HEK293 (cell line): ENCODE data around the gene TMEM164.

Experiments
- CTCF ChIA-PET: fragments of 350-600 bp; formaldehyde crosslinking; extraction: SDS; loops from one replicate; lab custom pipeline; 2021; ENCODE audit warnings: antibody characterized with exemption; lab: Yijun Ruan, JAX
- POLR2A ChIA-PET: fragments of 300-600 bp; formaldehyde crosslinking; extraction: SDS; loops from one replicate; lab custom pipeline; 2020; ENCODE audit warnings: antibody characterized with exemption, inconsistent platforms; lab: Yijun Ruan, JAX
- H3K27ac ChIP-seq: fragments of 200-500 bp; sonication (Bioruptor generic); 2 replicates; pipeline ENCODE4 v1.5.1; 2014; ENCODE audit warnings: low read depth, low read length, control low read depth, inconsistent platforms; ENCODE audit errors: extremely low read depth
- H3K36me3 ChIP-seq, 2 experiments: fragments of 200-500 bp in 1 of 2; sonication (Bioruptor generic) in 1 of 2; 1 replicate in 1 of 2; 2 replicates in 1 of 2; pipeline ENCODE4 v1.5.1; 2014 to 2017; ENCODE audit warnings: inconsistent platforms in 2 of 2, low read length in 2 of 2; ENCODE audit not compliant: control insufficient read depth in 2 of 2, insufficient read depth in 1 of 2
- H3K4me1 ChIP-seq: fragments of 200-500 bp; sonication (Bioruptor generic); 2 replicates; pipeline ENCODE4 v1.5.1; 2014; ENCODE audit warnings: mild to moderate bottlenecking, low read length, inconsistent platforms; ENCODE audit not compliant: control insufficient read depth, insufficient read depth
- H3K4me3 ChIP-seq: 2 replicates; pipeline ENCODE4 v1.5.1; 2011; ENCODE audit warnings: low read depth, mild to moderate bottlenecking, control low read depth, low read length, moderate library complexity
- H3K9me3 ChIP-seq: fragments of 200-500 bp; sonication (Bioruptor generic); 2 replicates; pipeline ENCODE4 v1.5.1; 2014; ENCODE audit warnings: low read depth, low read length, inconsistent platforms; ENCODE audit not compliant: control insufficient read depth, insufficient read depth
- GLI2 ChIP-seq: fragments of 450-650 bp; formaldehyde crosslinking; IDR thresholded peaks from 2 replicates; pipeline ENCODE4; 2017; ENCODE audit warnings: missing biosample characterization, missing genetic modification characterization, low read depth, borderline replicate concordance
- WT1 ChIP-seq: fragments of 450-650 bp; formaldehyde crosslinking; IDR thresholded peaks from 2 replicates; pipeline ENCODE4 v1.5.1; 2016; ENCODE audit warnings: missing biosample characterization, missing genetic modification characterization
- ZFP3 ChIP-seq: fragments of 450-650 bp; formaldehyde crosslinking; IDR thresholded peaks from 2 replicates; pipeline ENCODE4 v1.5.1; 2016; ENCODE audit warnings: low read depth, missing biosample characterization, missing genetic modification characterization
- ZNF132 ChIP-seq: fragments of 450-650 bp; formaldehyde crosslinking; IDR thresholded peaks from 2 replicates; pipeline ENCODE4 v1.5.1; 2017; ENCODE audit warnings: missing biosample characterization, missing genetic modification characterization, borderline replicate concordance
- ZNF23 ChIP-seq: fragments of 450-650 bp; formaldehyde crosslinking; IDR thresholded peaks from 2 replicates; pipeline ENCODE4 v1.5.1; 2016; ENCODE audit warnings: missing biosample characterization, missing genetic modification characterization, borderline replicate concordance
- ZNF416 ChIP-seq: fragments of 450-650 bp; formaldehyde crosslinking; IDR thresholded peaks from 2 replicates; pipeline ENCODE4 v1.5.1; 2016; ENCODE audit warnings: missing biosample characterization, missing genetic modification characterization
- ZNF433 ChIP-seq: fragments of 450-650 bp; formaldehyde crosslinking; IDR thresholded peaks from 2 replicates; pipeline ENCODE4 v1.5.1; 2016; ENCODE audit warnings: missing biosample characterization, missing genetic modification characterization, low read depth
- ZNF501 ChIP-seq: fragments of 450-650 bp; formaldehyde crosslinking; IDR thresholded peaks from 2 replicates; pipeline ENCODE4 v1.5.1; 2016; ENCODE audit warnings: missing biosample characterization, missing genetic modification characterization
- ZNF76 ChIP-seq: fragments of 450-650 bp; formaldehyde crosslinking; IDR thresholded peaks from 2 replicates; pipeline ENCODE4; 2016; ENCODE audit warnings: low read depth, missing biosample characterization, missing genetic modification characterization, borderline replicate concordance
- ZNF785 ChIP-seq: fragments of 450-650 bp; formaldehyde crosslinking; IDR thresholded peaks from 2 replicates; pipeline ENCODE4 v1.5.1; 2016; ENCODE audit warnings: missing biosample characterization, missing genetic modification characterization
- ZNF792 ChIP-seq: fragments of 450-650 bp; formaldehyde crosslinking; IDR thresholded peaks from 2 replicates; pipeline ENCODE4 v1.5.1; 2016; ENCODE audit warnings: missing biosample characterization, missing genetic modification characterization
- TF ChIP-seq, protein P1 (sequence below): fragments of 450-650 bp; IDR thresholded peaks from 2 replicates; pipeline ENCODE4 v1.5.1; 2018; ENCODE audit warnings: missing biosample characterization, missing genetic modification characterization

TMEM164 gene

DNA sequence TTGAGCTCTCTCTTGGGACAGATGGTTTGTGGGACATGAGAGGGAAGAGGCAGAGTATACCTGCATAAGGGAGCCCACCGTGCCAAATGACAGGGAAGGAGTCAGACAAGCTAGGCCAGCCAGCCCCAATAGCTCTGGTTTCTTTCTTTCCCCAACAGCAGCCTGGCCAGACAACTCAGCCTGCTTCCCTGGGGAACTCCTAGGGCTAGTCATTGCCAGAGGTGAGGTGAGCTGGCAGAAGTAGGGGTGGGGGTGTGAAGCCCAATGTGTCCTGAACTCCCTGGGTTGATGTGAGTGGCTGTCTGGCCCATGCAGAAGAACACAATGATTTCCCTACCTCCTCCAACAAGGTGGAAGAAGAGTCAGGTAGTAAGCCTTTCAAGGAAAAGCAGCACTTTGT lies 179.4 kb downstream of the TMEM164 start:
- H3K4me3 ChIP-seq = no peak overlapping the region
- CTCF ChIA-PET = interaction anchor here (0.6 to 4.5 kb wide), 2 partner anchors 9 to 15 kb away, joined by 4 to 23 read pairs; no protein-coding TSS in a partner anchor
- H3K9me3 ChIP-seq = no peaks in the 10 kb centered on the region
- H3K4me1 ChIP-seq = 0 out of 2 replicates have a peak, but pooled peaks cover 4% of the 10 kb centered on the region
- POLR2A ChIA-PET = no interaction called here
- no peak overlapping the region for H3K27ac ChIP-seq
- no peak for TF ChIP-seq GLI2 (tag by site-specific recombination)
- TF ChIP-seq, protein P1, sequence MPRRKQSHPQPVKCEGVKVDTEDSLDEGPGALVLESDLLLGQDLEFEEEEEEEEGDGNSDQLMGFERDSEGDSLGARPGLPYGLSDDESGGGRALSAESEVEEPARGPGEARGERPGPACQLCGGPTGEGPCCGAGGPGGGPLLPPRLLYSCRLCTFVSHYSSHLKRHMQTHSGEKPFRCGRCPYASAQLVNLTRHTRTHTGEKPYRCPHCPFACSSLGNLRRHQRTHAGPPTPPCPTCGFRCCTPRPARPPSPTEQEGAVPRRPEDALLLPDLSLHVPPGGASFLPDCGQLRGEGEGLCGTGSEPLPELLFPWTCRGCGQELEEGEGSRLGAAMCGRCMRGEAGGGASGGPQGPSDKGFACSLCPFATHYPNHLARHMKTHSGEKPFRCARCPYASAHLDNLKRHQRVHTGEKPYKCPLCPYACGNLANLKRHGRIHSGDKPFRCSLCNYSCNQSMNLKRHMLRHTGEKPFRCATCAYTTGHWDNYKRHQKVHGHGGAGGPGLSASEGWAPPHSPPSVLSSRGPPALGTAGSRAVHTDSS (tag by site-specific recombination) = no peak
- no peaks in the 10 kb centered on the region for H3K36me3 ChIP-seq

DNA sequence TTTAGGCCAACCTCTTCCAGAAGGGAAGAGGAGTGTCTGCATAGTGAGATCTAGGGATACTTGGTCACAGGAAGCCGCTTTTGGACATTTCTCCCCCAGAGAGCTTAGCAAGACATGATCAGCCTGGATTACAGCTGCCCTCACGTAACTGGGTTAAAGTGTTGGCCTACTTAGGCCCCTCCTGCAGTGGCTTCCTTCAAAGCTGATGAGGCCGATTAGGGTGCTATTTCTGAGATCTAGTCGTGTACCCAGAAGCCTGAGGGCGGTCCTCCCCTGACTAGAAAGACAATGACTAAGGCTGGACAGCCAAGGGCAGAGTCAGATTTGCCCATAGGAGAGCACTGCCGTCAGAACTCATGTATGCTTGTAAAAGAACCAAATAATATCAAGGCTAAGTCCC lies 180.0 kb downstream of the TMEM164 start:
- Histone ChIP-seq H3K4me1 (0 out of 2 replicates have a peak, but pooled peaks cover 4% of the 10 kb centered on the region), H3K27ac (no peak overlapping the region), H3K9me3 (no peaks in the 10 kb centered on the region), H3K4me3 (no peak overlapping the region), H3K36me3 (no peaks in the 10 kb centered on the region)
- no peak for TF ChIP-seq ZNF23 (tag by site-specific recombination)
- ChIA-PET CTCF (interaction anchor here (0.6 to 4.5 kb wide), 2 partner anchors 16 to 201 kb away, joined by 4 to 23 read pairs; no protein-coding TSS in a partner anchor), POLR2A (no interaction called here)

DNA sequence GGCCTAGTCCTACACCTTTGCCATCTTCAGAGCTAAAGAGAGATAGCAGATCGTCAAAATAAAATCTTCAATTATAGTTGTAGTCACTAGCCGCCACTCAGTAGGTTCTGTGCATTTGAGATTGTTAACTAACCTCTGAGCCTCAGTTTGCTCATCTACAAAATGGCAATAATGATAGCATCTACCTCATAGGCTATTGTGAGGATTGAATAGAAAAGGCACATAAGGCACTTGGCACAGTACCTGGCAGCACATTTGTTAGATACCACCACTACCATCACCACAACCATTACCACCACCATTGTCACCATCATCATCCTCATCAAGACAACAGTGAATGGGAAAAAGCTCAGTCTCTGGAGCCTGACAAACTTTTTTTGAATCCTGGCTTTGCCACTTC lies 180.4 kb downstream of the TMEM164 start:
- no peak for TF ChIP-seq ZNF792
- TF ChIP-seq, protein P1 (tag by site-specific recombination) = peak; percentile 62
- POLR2A ChIA-PET = no interaction called here
- no peaks in the 10 kb centered on the region for H3K9me3 ChIP-seq
- no peak overlapping the region for H3K4me3 ChIP-seq
- H3K27ac ChIP-seq = no peak overlapping the region
- CTCF ChIA-PET = interaction anchor here (0.6 to 4.5 kb wide), 3 partner anchors 16 to 201 kb away, joined by 3 to 23 read pairs (median 4); no protein-coding TSS in a partner anchor
- H3K36me3 ChIP-seq = no peaks in the 10 kb centered on the region
- H3K4me1 ChIP-seq = 0 out of 2 replicates have a peak, but pooled peaks cover 4% of the 10 kb centered on the region

DNA sequence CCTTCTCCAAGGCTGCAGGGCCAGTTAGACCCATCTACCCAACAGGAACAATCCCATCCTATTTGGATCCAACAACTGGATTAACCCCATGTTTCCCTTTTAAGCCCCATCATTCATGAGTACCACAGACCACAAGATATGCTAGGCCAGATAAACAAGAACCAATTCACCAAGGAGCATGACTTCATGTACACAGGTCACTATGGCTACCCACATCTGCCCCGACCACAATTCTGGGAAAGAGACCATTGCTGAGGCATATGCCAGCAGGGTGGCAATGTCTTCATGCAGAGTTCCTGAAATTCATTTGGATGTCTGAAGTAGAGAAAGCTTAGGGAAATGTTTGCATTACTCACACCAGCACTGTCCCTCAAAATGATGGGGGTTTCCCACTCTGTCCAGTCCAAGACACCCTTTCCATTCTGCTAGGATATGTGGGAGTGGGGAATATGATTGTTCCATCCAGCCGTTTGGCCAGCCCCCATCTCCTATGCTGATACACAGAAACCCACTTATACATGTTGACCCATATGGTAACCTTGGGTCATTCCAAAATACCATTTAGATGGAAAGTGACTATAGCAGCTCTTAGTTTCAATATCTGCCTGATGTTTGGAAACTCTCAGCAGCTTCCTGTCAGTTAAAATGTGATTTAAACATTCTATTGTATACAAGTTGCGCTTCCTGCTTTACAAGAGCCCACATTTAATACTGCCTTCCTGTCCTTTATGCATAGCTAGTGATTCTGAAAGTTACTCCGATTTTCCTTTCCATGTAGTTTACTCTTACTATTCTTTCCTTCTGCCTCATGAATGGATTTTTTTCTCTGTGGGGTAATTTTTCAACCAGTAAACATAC lies 186.0 kb downstream of the TMEM164 start:
- H3K4me3 ChIP-seq = no peak overlapping the region
- no peak overlapping the region for H3K27ac ChIP-seq
- no peaks in the 10 kb centered on the region for H3K4me1 ChIP-seq
- H3K36me3 ChIP-seq = no peaks in the 10 kb centered on the region
- TF ChIP-seq ZNF785 (tag by site-specific recombination) (no peak), ZNF433 (no peak), ZFP3 (tag by site-specific recombination) (no peak)
- H3K9me3 ChIP-seq = no peaks in the 10 kb centered on the region
- CTCF ChIA-PET = interaction anchor here (0.7 to 1.2 kb wide), 3 partner anchors 33 to 224 kb away, joined by 3 to 5 read pairs (median 4); no protein-coding TSS in a partner anchor
- POLR2A ChIA-PET = no interaction called here

DNA sequence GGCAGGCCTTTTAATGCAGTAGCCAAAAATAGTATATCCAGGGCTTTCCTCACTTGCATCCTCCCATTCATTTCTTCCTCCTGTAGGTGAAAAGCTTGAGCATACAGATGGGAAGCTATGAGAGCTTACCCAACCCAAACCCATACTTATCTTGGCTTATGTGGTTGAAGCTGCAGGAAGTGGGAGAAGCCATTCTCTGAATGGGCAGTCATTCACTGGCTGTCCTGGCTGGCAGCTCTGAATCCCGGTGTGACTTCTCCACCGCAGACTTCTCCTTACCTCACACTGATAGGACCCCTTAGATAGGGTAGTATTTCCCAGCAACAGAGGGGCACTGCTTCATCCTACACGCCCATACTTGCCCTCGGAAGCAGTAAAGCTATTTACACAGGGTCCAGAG lies 189.6 kb downstream of the TMEM164 start:
- H3K36me3 ChIP-seq = no peaks in the 10 kb centered on the region
- no peak overlapping the region for H3K4me3 ChIP-seq
- no peak for TF ChIP-seq ZNF132
- no peak for TF ChIP-seq WT1 (tag by site-specific recombination)
- no peak for TF ChIP-seq ZNF501 (tag by site-specific recombination)
- TF ChIP-seq ZNF416 = no peak
- TF ChIP-seq ZNF76 = no peak
- POLR2A ChIA-PET = no interaction called here
- H3K4me1 ChIP-seq = no peaks in the 10 kb centered on the region
- CTCF ChIA-PET = no interaction called here
- no peaks in the 10 kb centered on the region for H3K9me3 ChIP-seq
- H3K27ac ChIP-seq = no peak overlapping the region
